ENCODE results near the gene MAGEC3.
"Not testable (repeated sequence)": the region's sequence is repeated elsewhere in the genome, so short reads cannot be mapped to it uniquely, and the experiment has no call there.

The MAGEC3 gene

DNA sequence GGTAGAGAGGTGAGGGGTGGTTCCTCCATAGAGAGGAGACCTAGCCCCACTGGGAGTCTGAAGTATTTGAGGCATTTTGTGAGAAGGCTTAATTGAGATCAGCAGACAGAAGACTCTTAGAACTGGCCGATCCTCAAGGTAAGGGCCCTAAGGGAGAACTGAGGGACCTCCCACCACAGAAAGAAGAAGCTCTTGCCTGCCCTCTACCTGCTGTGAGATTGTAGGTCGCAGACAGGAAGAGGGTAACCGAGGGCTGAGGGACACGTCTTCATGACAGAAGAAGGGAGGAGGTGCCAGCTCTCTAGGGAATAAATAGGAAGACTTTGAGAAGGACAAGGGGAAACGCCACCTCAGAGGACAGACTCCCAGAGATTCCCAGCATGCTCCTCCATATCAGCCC, 41.5 kb downstream of the MAGEC3 start:
- Histone ChIP-seq H3K4me1 (ENCODE audit: control insufficient read depth, insufficient read depth, low read depth, low read length) (no peaks in the 10 kb centered on the region), H3K4me3 (ENCODE audit: insufficient read depth in 1 of 2, low read depth in 1 of 2, low read length in 2 of 2) (no peak overlapping the region), H3K9ac (ENCODE audit: low read length) (no peak overlapping the region), H3K23ac (ENCODE audit: low read length in 2 of 2) (no peak overlapping the region), H3K79me1 (replicated peaks; ENCODE audit: low read length, poor library complexity, severe bottlenecking) (no peaks in the 10 kb centered on the region), H3K4me2 (ENCODE audit: low read length, poor library complexity, severe bottlenecking) (no peak overlapping the region), H2BK15ac (ENCODE audit: low read depth, poor library complexity, severe bottlenecking) (no peak overlapping the region), H3K27me3 (ENCODE audit: control insufficient read depth in 1 of 2, insufficient read depth in 1 of 2, low read length in 2 of 2) (no peaks in the 10 kb centered on the region), H2BK12ac (ENCODE audit: low read length in 2 of 2) (no peak overlapping the region), H3K4ac (ENCODE audit: low read depth in 1 of 2, low read length in 2 of 2) (no peak overlapping the region), H4K8ac (ENCODE audit: low read length) (no peak overlapping the region), H3K18ac (ENCODE audit: low read depth in 1 of 2, low read length in 2 of 2) (no peak overlapping the region), H4K91ac (ENCODE audit: low read length) (no peak overlapping the region), H2BK5ac (ENCODE audit: low read depth, low read length, poor library complexity, severe bottlenecking) (no peak overlapping the region), H3K9me3 (ENCODE audit: control insufficient read depth, low read length) (no peaks in the 10 kb centered on the region), H3K36me3 (ENCODE audit: control insufficient read depth in 1 of 2, insufficient read depth in 2 of 2, low read depth in 1 of 2, low read length in 2 of 2) (no peaks in the 10 kb centered on the region), H3K27ac (ENCODE audit: low read length, poor library complexity, severe bottlenecking) (no peak overlapping the region), H2BK120ac (ENCODE audit: low read depth, low read length) (no peak overlapping the region), H3K14ac (ENCODE audit: low read length in 2 of 2) (no peak overlapping the region), H2AK5ac (ENCODE audit: low read length, severe bottlenecking) (no peak overlapping the region), H2AFZ (ENCODE audit: low read depth, low read length) (no peak overlapping the region)
- DNase-seq, result no peak
- 79% methylated on average over 2 of the region's 5 CpGs for WGBS

DNA sequence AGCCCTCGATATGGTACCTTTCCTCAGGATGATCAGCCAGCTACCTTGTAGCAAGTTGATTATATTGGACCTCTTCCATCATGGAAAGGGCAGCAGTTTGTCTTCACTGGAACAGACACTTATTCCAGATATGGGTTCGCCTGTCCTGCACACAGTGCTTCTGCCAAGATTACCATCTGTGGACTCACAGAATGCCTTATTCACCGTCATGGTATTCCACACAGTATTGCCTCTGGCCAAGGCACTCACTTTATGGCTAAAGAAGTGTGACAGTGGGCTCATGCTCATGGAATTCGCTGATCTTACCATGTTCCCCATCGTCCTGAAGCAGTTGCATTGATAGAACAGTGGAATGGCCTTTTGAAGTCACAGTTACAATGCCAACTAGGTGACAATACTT, 50.7 kb downstream of the MAGEC3 start:
- H4K91ac ChIP-seq (ENCODE audit: low read length); DNase-seq; H3K4me1 ChIP-seq (ENCODE audit: control insufficient read depth, insufficient read depth, low read depth, low read length); H2AK5ac ChIP-seq (ENCODE audit: low read length, severe bottlenecking); H3K23ac ChIP-seq (ENCODE audit: low read length in 2 of 2); H2BK120ac ChIP-seq (ENCODE audit: low read depth, low read length); H2AFZ ChIP-seq (ENCODE audit: low read depth, low read length); H3K14ac ChIP-seq (ENCODE audit: low read length in 2 of 2); H3K4me2 ChIP-seq (ENCODE audit: low read length, poor library complexity, severe bottlenecking); H2BK12ac ChIP-seq (ENCODE audit: low read length in 2 of 2); H3K79me1 ChIP-seq (replicated peaks; ENCODE audit: low read length, poor library complexity, severe bottlenecking); H3K9me3 ChIP-seq (ENCODE audit: control insufficient read depth, low read length); H3K27ac ChIP-seq (ENCODE audit: low read length, poor library complexity, severe bottlenecking); H3K4ac ChIP-seq (ENCODE audit: low read depth in 1 of 2, low read length in 2 of 2); H2BK5ac ChIP-seq (ENCODE audit: low read depth, low read length, poor library complexity, severe bottlenecking); H3K18ac ChIP-seq (ENCODE audit: low read depth in 1 of 2, low read length in 2 of 2); H2BK15ac ChIP-seq (ENCODE audit: low read depth, poor library complexity, severe bottlenecking); H3K36me3 ChIP-seq (ENCODE audit: control insufficient read depth in 1 of 2, insufficient read depth in 2 of 2, low read depth in 1 of 2, low read length in 2 of 2); H3K27me3 ChIP-seq (ENCODE audit: control insufficient read depth in 1 of 2, insufficient read depth in 1 of 2, low read length in 2 of 2); H3K9ac ChIP-seq (ENCODE audit: low read length); H4K8ac ChIP-seq (ENCODE audit: low read length); H3K4me3 ChIP-seq (ENCODE audit: insufficient read depth in 1 of 2, low read depth in 1 of 2, low read length in 2 of 2): not testable (repeated sequence)
- WGBS, result 58% methylated on average over 5 of the region's 5 CpGs

DNA sequence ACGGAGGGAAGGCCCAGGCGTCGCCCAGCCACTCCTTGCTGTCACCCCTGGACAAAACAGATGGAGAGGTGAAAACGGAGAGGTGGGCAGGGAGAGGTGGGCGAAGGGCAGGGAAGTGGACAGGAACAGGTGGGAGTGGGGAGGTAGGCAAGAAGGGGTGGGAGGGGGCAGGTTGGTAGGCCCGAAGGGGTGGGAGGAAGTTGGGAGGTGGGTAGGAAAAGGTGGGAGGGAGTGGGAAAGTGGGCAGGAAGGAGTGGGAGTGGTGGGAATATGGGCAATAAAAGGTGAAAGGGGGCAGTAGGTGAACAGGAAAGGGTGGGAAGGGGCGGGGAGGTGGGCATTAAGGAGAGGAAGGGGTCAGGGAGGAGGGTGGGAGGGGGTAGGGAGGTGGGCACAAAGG, 56.6 kb downstream of the MAGEC3 start:
- no peak overlapping the region for H3K27ac ChIP-seq (ENCODE audit: low read length, poor library complexity, severe bottlenecking)
- no peak overlapping the region for H2BK120ac ChIP-seq (ENCODE audit: low read depth, low read length)
- no peak for DNase-seq
- no peak overlapping the region for H2AFZ ChIP-seq (ENCODE audit: low read depth, low read length)
- no peaks in the 10 kb centered on the region for H3K4me1 ChIP-seq (ENCODE audit: control insufficient read depth, insufficient read depth, low read depth, low read length)
- no peak overlapping the region for H3K9ac ChIP-seq (ENCODE audit: low read length)
- H3K36me3 ChIP-seq (ENCODE audit: control insufficient read depth in 1 of 2, insufficient read depth in 2 of 2, low read depth in 1 of 2, low read length in 2 of 2), result no peaks in the 10 kb centered on the region
- no peak overlapping the region for H2AK5ac ChIP-seq (ENCODE audit: low read length, severe bottlenecking)
- 73% methylated on average over 7 of the region's 7 CpGs for WGBS
- H3K18ac ChIP-seq (ENCODE audit: low read depth in 1 of 2, low read length in 2 of 2), result no peak overlapping the region
- H3K23ac ChIP-seq (ENCODE audit: low read length in 2 of 2), result no peak overlapping the region
- H3K79me1 ChIP-seq (replicated peaks; ENCODE audit: low read length, poor library complexity, severe bottlenecking), result no peaks in the 10 kb centered on the region
- no peak overlapping the region for H2BK5ac ChIP-seq (ENCODE audit: low read depth, low read length, poor library complexity, severe bottlenecking)
- H2BK15ac ChIP-seq (ENCODE audit: low read depth, poor library complexity, severe bottlenecking), result no peak overlapping the region
- H3K27me3 ChIP-seq (ENCODE audit: control insufficient read depth in 1 of 2, insufficient read depth in 1 of 2, low read length in 2 of 2), result no peaks in the 10 kb centered on the region
- H3K9me3 ChIP-seq (ENCODE audit: control insufficient read depth, low read length), result no peaks in the 10 kb centered on the region
- no peak overlapping the region for H3K4me3 ChIP-seq (ENCODE audit: insufficient read depth in 1 of 2, low read depth in 1 of 2, low read length in 2 of 2)
- H4K91ac ChIP-seq (ENCODE audit: low read length), result no peak overlapping the region
- H4K8ac ChIP-seq (ENCODE audit: low read length), result no peak overlapping the region
- H3K4ac ChIP-seq (ENCODE audit: low read depth in 1 of 2, low read length in 2 of 2), result no peak overlapping the region
- H3K14ac ChIP-seq (ENCODE audit: low read length in 2 of 2), result no peak overlapping the region
- H2BK12ac ChIP-seq (ENCODE audit: low read length in 2 of 2), result no peak overlapping the region
- no peak overlapping the region for H3K4me2 ChIP-seq (ENCODE audit: low read length, poor library complexity, severe bottlenecking)

DNA sequence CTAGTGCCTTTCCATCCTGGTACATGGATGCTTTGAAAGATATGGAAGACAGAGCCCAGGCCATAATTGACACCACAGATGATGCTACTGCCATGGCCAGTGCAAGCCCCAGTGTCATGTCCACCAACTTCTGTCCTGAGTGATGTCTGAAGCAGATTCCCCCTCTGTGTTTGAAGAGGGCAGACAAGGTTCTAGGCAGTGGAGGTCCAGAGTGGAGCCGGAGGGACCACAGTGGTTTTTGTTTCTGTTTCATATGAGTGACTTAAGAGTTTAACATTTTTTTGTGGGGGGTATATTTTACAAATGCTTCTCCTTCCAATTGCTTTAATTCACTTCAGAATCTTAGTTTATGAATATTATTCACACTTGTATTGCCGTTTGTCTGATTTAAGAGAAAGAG, 59.6 kb downstream of the MAGEC3 start:
- H2AK5ac ChIP-seq (ENCODE audit: low read length, severe bottlenecking), result no peak overlapping the region
- no peaks in the 10 kb centered on the region for H3K79me1 ChIP-seq (replicated peaks; ENCODE audit: low read length, poor library complexity, severe bottlenecking)
- no peak overlapping the region for H3K4ac ChIP-seq (ENCODE audit: low read depth in 1 of 2, low read length in 2 of 2)
- H2BK120ac ChIP-seq (ENCODE audit: low read depth, low read length), result no peak overlapping the region
- no peaks in the 10 kb centered on the region for H3K4me1 ChIP-seq (ENCODE audit: control insufficient read depth, insufficient read depth, low read depth, low read length)
- no peak overlapping the region for H3K18ac ChIP-seq (ENCODE audit: low read depth in 1 of 2, low read length in 2 of 2)
- H4K91ac ChIP-seq (ENCODE audit: low read length), result no peak overlapping the region
- no peak overlapping the region for H2BK15ac ChIP-seq (ENCODE audit: low read depth, poor library complexity, severe bottlenecking)
- no peaks in the 10 kb centered on the region for H3K9me3 ChIP-seq (ENCODE audit: control insufficient read depth, low read length)
- H3K36me3 ChIP-seq (ENCODE audit: control insufficient read depth in 1 of 2, insufficient read depth in 2 of 2, low read depth in 1 of 2, low read length in 2 of 2), result no peaks in the 10 kb centered on the region
- no peak overlapping the region for H3K9ac ChIP-seq (ENCODE audit: low read length)
- H3K27me3 ChIP-seq (ENCODE audit: control insufficient read depth in 1 of 2, insufficient read depth in 1 of 2, low read length in 2 of 2), result no peaks in the 10 kb centered on the region
- H3K23ac ChIP-seq (ENCODE audit: low read length in 2 of 2), result no peak overlapping the region
- no peak overlapping the region for H3K4me3 ChIP-seq (ENCODE audit: insufficient read depth in 1 of 2, low read depth in 1 of 2, low read length in 2 of 2)
- no peak overlapping the region for H3K27ac ChIP-seq (ENCODE audit: low read length, poor library complexity, severe bottlenecking)
- no peak overlapping the region for H3K4me2 ChIP-seq (ENCODE audit: low read length, poor library complexity, severe bottlenecking)
- no CpG with 5 or more reads among the region's 2 CpGs for WGBS
- no peak for DNase-seq
- H2BK5ac ChIP-seq (ENCODE audit: low read depth, low read length, poor library complexity, severe bottlenecking), result no peak overlapping the region
- H2BK12ac ChIP-seq (ENCODE audit: low read length in 2 of 2), result no peak overlapping the region
- no peak overlapping the region for H2AFZ ChIP-seq (ENCODE audit: low read depth, low read length)
- H4K8ac ChIP-seq (ENCODE audit: low read length), result no peak overlapping the region
- H3K14ac ChIP-seq (ENCODE audit: low read length in 2 of 2), result no peak overlapping the region
